Medulla oblongata (tissue), 1 donor: Measurements from ENCODE around the gene SNRPA1.
A peak's percentile ranks its signal among the peaks of the same experiment; 100 is the strongest.

Experiments
- DNase-seq: peaks from one replicate; pipeline ENCODE4 v3.0.0-alpha.2; 2015; ENCODE audit errors: extremely low spot score

The SNRPA1 gene

GRCh38 chr15:101320501-101321052 lies 25.5 kb upstream of the SNRPA1 start:
- DNase-seq = peak; percentile 55

GRCh38 chr15:101318839-101319238 lies 23.8 kb upstream of the SNRPA1 start:
- no peak for DNase-seq

GRCh38 chr15:101318147-101318819 lies 23.2 kb upstream of the SNRPA1 start:
- no peak for DNase-seq

GRCh38 chr15:101317336-101317872 lies 22.4 kb upstream of the SNRPA1 start:
- no peak for DNase-seq

GRCh38 chr15:101316529-101316928 lies 21.5 kb upstream of the SNRPA1 start:
- no peak for DNase-seq

GRCh38 chr15:101315736-101316135 lies 20.7 kb upstream of the SNRPA1 start:
- no peak for DNase-seq

GRCh38 chr15:101314336-101315125 lies 19.5 kb upstream of the SNRPA1 start:
- DNase-seq = no peak

- DNase-seq = no peak
Measured at GRCh38 chr15:101313041-101313761, 18.2 kb upstream of the SNRPA1 start.

- DNase-seq = no peak
Measured at GRCh38 chr15:101310508-101310907, 15.5 kb upstream of the SNRPA1 start.

- no peak for DNase-seq
Measured at GRCh38 chr15:101310161-101310480, 15.1 kb upstream of the SNRPA1 start.

GRCh38 chr15:101309436-101310160 lies 14.6 kb upstream of the SNRPA1 start:
- no peak for DNase-seq

GRCh38 chr15:101308604-101309435 lies 13.8 kb upstream of the SNRPA1 start:
- no peak for DNase-seq

- DNase-seq = no peak
Measured at GRCh38 chr15:101307897-101308603, 13.0 kb upstream of the SNRPA1 start.

GRCh38 chr15:101307048-101307896 lies 12.2 kb upstream of the SNRPA1 start:
- no peak for DNase-seq

- DNase-seq = no peak
Measured at GRCh38 chr15:101306341-101307047, 11.4 kb upstream of the SNRPA1 start.

- no peak for DNase-seq
Measured at GRCh38 chr15:101305820-101306255, 10.8 kb upstream of the SNRPA1 start.

- DNase-seq = no peak
Measured at GRCh38 chr15:101303408-101303807, 8.4 kb upstream of the SNRPA1 start.
